Ovary (tissue), 9 donors: ENCODE data around the gene ACVRL1. TPM values are rescaled to one million over a fixed set of nuclear protein-coding genes. Genes with fewer than 3 reads are reported as not detected.

Experiments used
- DNase-seq, 5 donors: peaks; one replicate each; pipeline ENCODE4 v3.0.0-alpha.2; 2019 to 2020
- H3K27ac ChIP-seq, 2 donors: fragments of 200-600 bp; one replicate each; pipeline versions ENCODE4 v1.5.1 to v1.8.0; 2019 to 2022
- H3K27me3 ChIP-seq: fragments of 200-600 bp; one replicate; pipeline ENCODE4 v1.8.0; 2022
- H3K36me3 ChIP-seq: fragments of 200-600 bp; sonication (generic); one replicate; pipeline ENCODE4 v1.5.1; 2019
- H3K4me1 ChIP-seq: one replicate; pipeline ENCODE4 v1.8.1; 2013; ENCODE audit warnings: mild to moderate bottlenecking, moderate library complexity; ENCODE audit not compliant: insufficient read depth
- H3K4me3 ChIP-seq: fragments of 200-600 bp; sonication (generic); one replicate; pipeline ENCODE4 v1.5.1; 2017
- H3K9me3 ChIP-seq, 2 donors: fragments of 200-600 bp in 1 of 2; sonication (generic) in 1 of 2; one replicate each; pipeline versions ENCODE4 v1.5.1 to v1.8.1; 2013 to 2019; ENCODE audit warnings: mild to moderate bottlenecking in 1 of 2, moderate library complexity in 1 of 2
- CTCF ChIP-seq, 3 donors: fragments of 450-650 bp in 2 of 3; fragments of 200-600 bp in 1 of 3; IDR thresholded peaks; one replicate each; pipeline versions ENCODE4 v1.5.1 to v1.8.0; 2016 to 2022; ENCODE audit warnings: antibody characterized with exemption in 3 of 3, mild to moderate bottlenecking in 1 of 3
- EP300 ChIP-seq: sonication (generic); formaldehyde crosslinking; IDR thresholded peaks from one replicate; pipeline ENCODE4 v1.6.1; 2017; ENCODE audit warnings: antibody characterized with exemption
- POLR2A ChIP-seq: fragments of 450-650 bp; IDR thresholded peaks from one replicate; pipeline ENCODE4 v1.6.1; 2017; ENCODE audit warnings: antibody characterized with exemption, mild to moderate bottlenecking, moderate library complexity
- WGBS, 3 donors: extraction: QIAGEN DNeasy Blood & Tissue Kit in 1 of 3; methylation state at CpG; one replicate each; pipeline versions ENCODE4 v1.1.5 to v1.1.7; 2013 to 2017; 5-methylcytosine and 5-hydroxymethylcytosine counted together
- intact Hi-C, 4 donors: fragments of 100-400 bp; cut with DNase I; formaldehyde crosslinking; loops; one replicate each; pipeline versions ENCODE4 v1.11.0 to v1.15.1; 2022 to 2023
- polyA plus RNA-seq, 2 donors: library from polyadenylated mRNA; stranded (reverse); fragments of 200-250 nt in 1 of 2; fragments of 350-450 nt in 1 of 2; fragmentation: Illumina TruSeq in 1 of 2; extraction: RNeasy Lipid Tissue Mini Kit (QIAGEN cat#74804) in 1 of 2; gene quantifications; one replicate each; pipeline ENCODE4 v1.2.3, GENCODE V29; 2013 to 2014
- total RNA-seq, 7 donors: library from RNA; depleted of rRNA in 2 of 7; stranded (reverse); fragments of >200 nt in 2 of 7; fragmentation: NEBNext Ultra II Directional in 3 of 7; extraction: Animal tissue kit (Norgen Biotek cat#: 25700) in 3 of 7; gene quantifications; one replicate each; pipeline versions ENCODE4 v1.1.0 to v1.2.4, GENCODE V29; 2016 to 2023
- donor health status: DM: no; HTN: no; CAD: no; lungs with moderate emphysema.
- donor health status: DM: no; HTN: no; CAD: no.
- donor health status: Bipolar disorder and iron deficiency.
- donor health status: DM: yes; HTN: yes; CAD: no.
- donor health status: DM: no; HTN: no; CAD: no.
- donor health status: DM: yes; HTN: yes; CAD: no.

ACVRL1 gene
- total and polyA plus RNA-seq, 9 donors, result 5.7 to 17.6 (median 11.2) TPM

- Histone ChIP-seq H3K27ac (no peak overlapping the region), H3K27me3 (no peaks in the 10 kb centered on the region), H3K36me3 (no peaks in the 10 kb centered on the region), H3K4me3 (no peak overlapping the region), H3K9me3 (no peaks in the 10 kb centered on the region), H3K4me1 (peaks cover 6% of the 10 kb centered on the region)
- intact Hi-C loops, result no loop called here
- no peak for TF ChIP-seq POLR2A
- TF ChIP-seq CTCF (IDR thresholded peaks at IDR 0.05), result no peak
- no peak for TF ChIP-seq EP300
- 82 to 86% (median 83%) methylated on average over 17 of the region's 17 CpGs for WGBS, 3 donors
- no peak for DNase-seq
Observed at GRCh38 chr12:51914034-51914923, 7.0 kb downstream of the ACVRL1 start.

GRCh38 chr12:51915003-51915625 lies 7.8 kb downstream of the ACVRL1 start:
- Histone ChIP-seq H3K27me3 (no peaks in the 10 kb centered on the region), H3K36me3 (no peaks in the 10 kb centered on the region), H3K9me3 (no peaks in the 10 kb centered on the region), H3K4me1 (peaks cover 6% of the 10 kb centered on the region), H3K27ac (no peak overlapping the region), H3K4me3 (no peak overlapping the region)
- intact Hi-C loops, result no loop called here
- TF ChIP-seq EP300 (no peak), CTCF (IDR thresholded peaks at IDR 0.05) (no peak), POLR2A (no peak)
- DNase-seq, result no peak
- WGBS, 3 donors, result 81 to 88% (median 88%) methylated on average over 28 of the region's 28 CpGs

DNA sequence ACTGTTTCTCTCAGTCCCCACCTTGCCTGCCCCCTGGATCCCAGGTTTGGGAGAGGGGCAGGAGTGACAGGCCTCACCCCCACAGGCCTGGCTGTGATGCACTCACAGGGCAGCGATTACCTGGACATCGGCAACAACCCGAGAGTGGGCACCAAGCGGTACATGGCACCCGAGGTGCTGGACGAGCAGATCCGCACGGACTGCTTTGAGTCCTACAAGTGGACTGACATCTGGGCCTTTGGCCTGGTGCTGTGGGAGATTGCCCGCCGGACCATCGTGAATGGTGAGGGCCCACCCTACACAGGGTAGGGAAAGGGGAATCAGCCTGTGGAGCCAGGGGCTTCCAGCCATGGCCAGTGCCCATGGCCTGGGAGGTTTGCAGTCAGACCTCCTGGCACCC lies 8.6 kb downstream of the ACVRL1 start:
- Histone ChIP-seq H3K4me1 (peaks cover 6% of the 10 kb centered on the region), H3K27me3 (no peaks in the 10 kb centered on the region), H3K36me3 (no peaks in the 10 kb centered on the region), H3K27ac (no peak overlapping the region), H3K4me3 (no peak overlapping the region), H3K9me3 (no peaks in the 10 kb centered on the region)
- WGBS, 3 donors, result 96 to 98% (median 96%) methylated on average over 11 of the region's 11 CpGs
- intact Hi-C loops, result no loop called here
- TF ChIP-seq CTCF (IDR thresholded peaks at IDR 0.05) (no peak), EP300 (no peak), POLR2A (no peak)
- DNase-seq, result no peak

GRCh38 chr12:51917041-51917590 lies 9.8 kb downstream of the ACVRL1 start:
- DNase-seq, result no peak
- no peak overlapping the region for H3K27ac ChIP-seq
- WGBS, 3 donors, result 90 to 92% (median 90%) methylated on average over 10 of the region's 10 CpGs

More at GRCh38 chr12:51917041-51917590, 9.8 kb downstream of the ACVRL1 start:
- H3K27me3 ChIP-seq, result no peaks in the 10 kb centered on the region
- no peaks in the 10 kb centered on the region for H3K36me3 ChIP-seq
- H3K4me3 ChIP-seq, result no peak overlapping the region
- H3K9me3 ChIP-seq, result no peaks in the 10 kb centered on the region
- no peak for TF ChIP-seq EP300
- TF ChIP-seq CTCF (IDR thresholded peaks at IDR 0.05), result no peak
- intact Hi-C loops, result no loop called here
- H3K4me1 ChIP-seq, result peaks cover 6% of the 10 kb centered on the region
